Lung (tissue), 12 donors: ENCODE results near the gene ACADS. TPM values are rescaled to one million over a fixed set of nuclear protein-coding genes. Genes with fewer than 3 reads are reported as not detected.

Experiments
- ATAC-seq: fragments of 200-7000 bp; cut with Tn5 transposase; one replicate; pipeline ENCODE4 v1.9.1; 2020; ENCODE audit warnings: moderate number of reproducible peaks; ENCODE audit not compliant: insufficient read depth, low FRiP score
- DNase-seq, 3 donors: peaks; one replicate each; pipeline ENCODE4 v3.0.0-alpha.2; 2013 to 2017
- H3K27ac ChIP-seq, 2 donors: one replicate each; pipeline ENCODE4 v1.5.1; 2013; ENCODE audit warnings: mild to moderate bottlenecking in 2 of 2, moderate library complexity in 2 of 2, control low read depth in 1 of 2, inconsistent platforms in 1 of 2, low read depth in 1 of 2, low read length in 1 of 2
- H3K27me3 ChIP-seq, 3 donors: one replicate each; pipeline ENCODE4 v1.5.1; 2013; ENCODE audit warnings: low read length in 2 of 3; ENCODE audit not compliant: control insufficient read depth in 3 of 3, insufficient read depth in 3 of 3
- H3K36me3 ChIP-seq, 4 donors: one replicate each; pipeline ENCODE4 v1.5.1; 2013; ENCODE audit warnings: low read length in 4 of 4, mild to moderate bottlenecking in 1 of 4, moderate library complexity in 1 of 4; ENCODE audit not compliant: control insufficient read depth in 4 of 4, insufficient read depth in 4 of 4
- H3K4me1 ChIP-seq, 5 donors: one replicate each; pipeline ENCODE4 v1.5.1; 2013; ENCODE audit warnings: low read length in 5 of 5, mild to moderate bottlenecking in 2 of 5, moderate library complexity in 1 of 5; ENCODE audit not compliant: control insufficient read depth in 5 of 5, insufficient read depth in 5 of 5
- H3K4me3 ChIP-seq: one replicate; pipeline ENCODE4 v1.5.1; 2013; ENCODE audit warnings: mild to moderate bottlenecking, control low read depth, moderate library complexity
- H3K9ac ChIP-seq, 2 donors: one replicate each; pipeline ENCODE4 v1.5.1; 2013; ENCODE audit warnings: low read length in 2 of 2, control low read depth in 1 of 2; ENCODE audit not compliant: insufficient read depth in 1 of 2
- H3K9me3 ChIP-seq, 4 donors: one replicate each; pipeline ENCODE4 v1.5.1; 2013; ENCODE audit warnings: low read length in 3 of 4, mild to moderate bottlenecking in 1 of 4, moderate library complexity in 1 of 4; ENCODE audit not compliant: control insufficient read depth in 4 of 4, insufficient read depth in 3 of 4
- whole genome bisulfite sequencing, 2 donors: extraction: QIAGEN DNeasy Blood & Tissue Kit; methylation state at CpG; one replicate each; pipeline ENCODE4 v1.1.7; 2013; 5-methylcytosine and 5-hydroxymethylcytosine counted together
- polyA plus RNA-seq, 2 donors: library from polyadenylated mRNA; stranded (reverse); fragments of 200-250 nt; gene quantifications; one replicate each; pipeline ENCODE4 v1.2.1, GENCODE V29; 2013
- total RNA-seq, 2 donors: library from RNA; depleted of rRNA in 1 of 2; stranded (reverse); fragments of >200 nt in 1 of 2; gene quantifications; one replicate each; pipeline ENCODE4 v1.2.1, GENCODE V29; 2014 to 2021
- TF ChIP-seq, protein P1 (sequence below): IDR thresholded peaks from 2 replicates; pipeline ENCODE4 v1.5.1; 2012; ENCODE audit warnings: mild to moderate bottlenecking; ENCODE audit errors: control extremely low read depth, extremely low read depth
- donor health status: control.
- donor health status: control.
- donor health status: Bipolar disorder and iron deficiency.
- donor health status: healthy.
- donor health status: DM: yes; HTN: yes; CAD: no.

ACADS gene
- total and polyA plus RNA-seq, 4 donors, result 16.4 to 32.4 (median 27.0) TPM

DNA sequence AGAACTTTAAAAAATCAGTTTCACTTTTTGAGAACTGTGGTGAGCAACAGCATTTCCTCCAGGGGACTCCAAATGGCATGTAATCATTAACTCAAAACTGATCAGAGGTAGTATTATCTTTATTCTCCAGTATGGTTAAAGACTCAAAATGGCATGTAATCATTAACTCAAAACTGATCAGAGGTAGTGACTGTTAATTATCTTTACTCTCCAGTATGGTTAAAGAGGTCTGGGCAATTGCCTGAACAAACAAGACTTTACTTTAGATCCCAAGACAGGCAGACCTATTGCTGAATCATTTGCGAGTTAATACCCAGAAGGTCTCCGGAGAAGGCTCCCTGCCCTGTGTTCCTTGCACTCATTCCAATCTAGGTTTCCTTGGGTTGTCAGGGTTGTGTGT lies 6.6 kb upstream of the ACADS start:
- Histone ChIP-seq H3K9me3 (no peaks in the 10 kb centered on the region), H3K4me1 (peaks cover 0 to 5% (median 4%) of the 10 kb centered on the region in 5 donors), H3K27ac (no peak overlapping the region), H3K9ac (no peak overlapping the region), H3K4me3 (no peak overlapping the region), H3K27me3 (no peaks in the 10 kb centered on the region), H3K36me3 (peaks cover 27 to 74% (median 50%) of the 10 kb centered on the region in 4 donors)
- TF ChIP-seq, protein P1, sequence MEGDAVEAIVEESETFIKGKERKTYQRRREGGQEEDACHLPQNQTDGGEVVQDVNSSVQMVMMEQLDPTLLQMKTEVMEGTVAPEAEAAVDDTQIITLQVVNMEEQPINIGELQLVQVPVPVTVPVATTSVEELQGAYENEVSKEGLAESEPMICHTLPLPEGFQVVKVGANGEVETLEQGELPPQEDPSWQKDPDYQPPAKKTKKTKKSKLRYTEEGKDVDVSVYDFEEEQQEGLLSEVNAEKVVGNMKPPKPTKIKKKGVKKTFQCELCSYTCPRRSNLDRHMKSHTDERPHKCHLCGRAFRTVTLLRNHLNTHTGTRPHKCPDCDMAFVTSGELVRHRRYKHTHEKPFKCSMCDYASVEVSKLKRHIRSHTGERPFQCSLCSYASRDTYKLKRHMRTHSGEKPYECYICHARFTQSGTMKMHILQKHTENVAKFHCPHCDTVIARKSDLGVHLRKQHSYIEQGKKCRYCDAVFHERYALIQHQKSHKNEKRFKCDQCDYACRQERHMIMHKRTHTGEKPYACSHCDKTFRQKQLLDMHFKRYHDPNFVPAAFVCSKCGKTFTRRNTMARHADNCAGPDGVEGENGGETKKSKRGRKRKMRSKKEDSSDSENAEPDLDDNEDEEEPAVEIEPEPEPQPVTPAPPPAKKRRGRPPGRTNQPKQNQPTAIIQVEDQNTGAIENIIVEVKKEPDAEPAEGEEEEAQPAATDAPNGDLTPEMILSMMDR, result no peak
- WGBS, 2 donors, result 69 to 89% methylated on average over 2 of the region's 2 CpGs
- ATAC-seq, result no peak
- no peak for DNase-seq

DNA sequence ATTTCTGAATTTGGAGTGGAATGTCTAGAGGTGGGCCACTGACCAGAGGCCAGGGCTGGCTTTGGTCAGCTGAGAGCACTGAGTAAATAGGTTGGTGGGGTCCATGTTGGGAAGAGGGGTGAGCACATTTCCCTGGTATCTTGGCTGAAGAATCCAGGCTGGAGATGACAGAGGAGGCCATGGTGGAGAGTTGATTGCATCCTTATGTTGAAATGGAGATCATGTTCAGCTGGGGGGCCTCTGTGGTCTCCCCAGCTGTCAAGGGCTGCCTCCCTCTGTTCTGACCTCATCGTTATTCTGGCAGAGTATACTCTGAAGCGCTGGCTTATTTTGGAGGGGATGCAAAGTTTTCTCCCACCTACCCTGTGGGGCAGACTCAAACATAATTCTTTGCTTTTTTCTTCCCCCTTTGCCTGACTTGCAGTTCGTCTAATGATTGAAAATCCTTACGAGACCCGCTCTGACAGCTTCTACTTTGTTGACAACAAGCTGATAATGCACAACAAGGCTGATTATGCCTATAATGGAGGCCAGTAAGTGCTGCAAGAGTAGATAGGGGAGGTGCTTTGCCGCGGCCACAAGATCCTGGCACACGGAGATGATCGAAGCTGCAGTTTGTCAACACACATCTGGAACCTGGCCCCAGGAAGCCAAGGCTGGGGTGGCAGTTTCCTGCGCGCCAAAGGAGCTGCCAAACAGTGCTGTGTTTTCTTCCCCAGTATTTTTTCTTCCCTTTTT lies 6.0 kb upstream of the ACADS start:
- no peak overlapping the region for H3K4me3 ChIP-seq
- no peak overlapping the region for H3K9ac ChIP-seq
- DNase-seq, result no peak
- TF ChIP-seq, protein P1, result no peak
- H3K27ac ChIP-seq, result no peak overlapping the region
- no peak for ATAC-seq
- peaks cover 27 to 71% (median 49%) of the 10 kb centered on the region in 4 donors for H3K36me3 ChIP-seq
- no peaks in the 10 kb centered on the region for H3K9me3 ChIP-seq
- WGBS, 2 donors, result 41 to 70% methylated on average over 11 of the region's 11 CpGs
- H3K27me3 ChIP-seq, result no peaks in the 10 kb centered on the region
- H3K4me1 ChIP-seq, result peaks cover 0 to 6% (median 4%) of the 10 kb centered on the region in 5 donors

DNA sequence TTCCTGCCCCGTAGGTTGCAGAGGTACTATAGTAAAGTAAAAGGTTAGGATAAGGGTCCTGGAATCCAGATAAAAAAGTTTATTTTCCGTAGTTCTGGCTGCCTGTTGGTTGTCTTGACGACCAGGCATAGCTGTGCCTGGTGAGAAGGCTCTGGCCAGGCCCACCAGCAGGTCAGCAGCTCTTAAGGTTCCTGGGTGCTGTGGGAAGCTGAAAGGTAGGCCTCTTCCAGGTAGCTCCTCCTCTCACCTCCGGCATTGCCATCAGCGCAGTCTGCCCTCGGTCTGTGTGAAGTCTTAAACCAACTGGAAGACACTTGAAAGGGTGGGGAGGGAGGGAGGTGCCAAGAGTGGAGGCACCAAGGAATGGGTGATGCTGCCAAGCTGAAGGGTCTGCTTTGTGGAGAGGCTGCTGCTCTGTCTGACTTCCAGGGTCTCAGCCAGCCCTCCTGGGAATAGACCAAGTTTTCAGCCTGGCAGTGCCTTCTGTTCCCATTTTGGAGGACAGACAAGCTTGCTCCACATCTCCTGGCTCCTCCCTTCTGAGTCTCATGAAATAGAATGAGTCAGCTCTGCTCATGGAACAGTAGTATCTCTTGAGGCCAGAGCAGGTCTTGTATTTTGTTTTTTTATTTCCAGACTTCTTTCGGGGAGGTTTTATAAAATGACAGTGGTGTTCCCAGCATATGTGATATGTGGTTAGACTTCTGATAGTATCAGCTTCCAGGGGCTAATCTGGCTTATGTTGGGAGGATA lies 5.2 kb upstream of the ACADS start:
- H3K27ac ChIP-seq, result no peak overlapping the region
- DNase-seq, result no peak
- no peak overlapping the region for H3K9ac ChIP-seq
- H3K36me3 ChIP-seq, result peaks cover 27 to 66% (median 46%) of the 10 kb centered on the region in 4 donors
- H3K4me1 ChIP-seq, result peaks cover 3 to 13% (median 7%) of the 10 kb centered on the region in 5 donors
- ATAC-seq, result peak; percentile 37
- TF ChIP-seq, protein P1, result no peak
- WGBS, 2 donors, result 56 to 72% methylated on average over 7 of the region's 7 CpGs
- H3K27me3 ChIP-seq, result no peaks in the 10 kb centered on the region
- H3K9me3 ChIP-seq, result no peaks in the 10 kb centered on the region
- no peak overlapping the region for H3K4me3 ChIP-seq
